ENCODE measurements around the gene GBP4.

DNA sequence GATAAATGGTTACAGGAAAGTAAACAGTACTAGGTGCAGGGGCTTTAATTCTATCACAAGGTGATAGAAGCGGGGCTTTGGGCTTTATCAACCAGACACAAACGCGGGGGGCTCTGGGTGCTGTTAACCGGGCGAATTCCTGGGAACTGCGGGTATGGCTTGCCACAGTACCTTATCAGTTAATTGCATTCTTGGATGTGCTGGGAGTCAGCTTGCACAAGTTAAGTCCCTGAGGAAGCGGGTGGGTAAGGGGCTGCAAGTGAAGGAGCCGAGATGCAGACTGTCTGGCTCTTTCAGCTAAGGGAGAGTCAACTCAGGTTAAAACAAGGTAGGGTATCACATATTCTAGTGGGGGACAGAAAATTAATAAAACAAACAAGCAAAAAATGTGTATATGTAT, 661 bp downstream of the GBP4 start:
- TF ChIP-seq, protein P1, sequence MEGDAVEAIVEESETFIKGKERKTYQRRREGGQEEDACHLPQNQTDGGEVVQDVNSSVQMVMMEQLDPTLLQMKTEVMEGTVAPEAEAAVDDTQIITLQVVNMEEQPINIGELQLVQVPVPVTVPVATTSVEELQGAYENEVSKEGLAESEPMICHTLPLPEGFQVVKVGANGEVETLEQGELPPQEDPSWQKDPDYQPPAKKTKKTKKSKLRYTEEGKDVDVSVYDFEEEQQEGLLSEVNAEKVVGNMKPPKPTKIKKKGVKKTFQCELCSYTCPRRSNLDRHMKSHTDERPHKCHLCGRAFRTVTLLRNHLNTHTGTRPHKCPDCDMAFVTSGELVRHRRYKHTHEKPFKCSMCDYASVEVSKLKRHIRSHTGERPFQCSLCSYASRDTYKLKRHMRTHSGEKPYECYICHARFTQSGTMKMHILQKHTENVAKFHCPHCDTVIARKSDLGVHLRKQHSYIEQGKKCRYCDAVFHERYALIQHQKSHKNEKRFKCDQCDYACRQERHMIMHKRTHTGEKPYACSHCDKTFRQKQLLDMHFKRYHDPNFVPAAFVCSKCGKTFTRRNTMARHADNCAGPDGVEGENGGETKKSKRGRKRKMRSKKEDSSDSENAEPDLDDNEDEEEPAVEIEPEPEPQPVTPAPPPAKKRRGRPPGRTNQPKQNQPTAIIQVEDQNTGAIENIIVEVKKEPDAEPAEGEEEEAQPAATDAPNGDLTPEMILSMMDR (IDR thresholded peaks at IDR 0.05; ENCODE audit: poor library complexity): no peak
- TF ChIP-seq EZH2 (IDR thresholded peaks at IDR 0.05; ENCODE audit: borderline replicate concordance) (no peak), EZH2phosphoT487 (IDR thresholded peaks at IDR 0.05; ENCODE audit: low read depth, severe bottlenecking, unreplicated experiment) (no peak)
